Effector memory CD8-positive, alpha-beta T cell (primary cell): ENCODE results near the gene CFAP54.

Experiments used
- ATAC-seq: fragments of 150-1000 bp; cut with Tn5 transposase; replicated peaks from 2 replicates; pipeline ENCODE4 v1.10.0; 2021; ENCODE audit warnings: mild to moderate bottlenecking, moderate library complexity
- DNase-seq, 3 experiments: peaks; one replicate each; pipeline ENCODE4 v3.0.0; 2021
- H3K27ac Mint-ChIP-seq, 2 donors: one replicate each; pipeline ENCODE4 v1.8.0; 2022; ENCODE audit warnings: mild to moderate bottlenecking in 2 of 2, mixed read lengths in 2 of 2, moderate library complexity in 2 of 2
- H3K27me3 Mint-ChIP-seq, 2 donors: one replicate each; pipeline ENCODE4 v1.8.0; 2022; ENCODE audit warnings: mixed read lengths in 2 of 2
- H3K36me3 Mint-ChIP-seq: one replicate; pipeline ENCODE4 v1.8.0; 2022; ENCODE audit warnings: mild to moderate bottlenecking, moderate library complexity, mixed read lengths; ENCODE audit not compliant: insufficient read depth
- H3K4me1 Mint-ChIP-seq, 2 donors: one replicate each; pipeline ENCODE4 v1.8.0; 2022; ENCODE audit warnings: low read depth in 2 of 2, mixed read lengths in 2 of 2
- H3K4me3 Mint-ChIP-seq, 2 donors: one replicate each; pipeline ENCODE4 v1.8.0; 2022; ENCODE audit warnings: mild to moderate bottlenecking in 2 of 2, mixed read lengths in 2 of 2, moderate library complexity in 2 of 2
- H3K9me3 Mint-ChIP-seq, 2 donors: one replicate each; pipeline ENCODE4 v1.8.0; 2022; ENCODE audit warnings: mixed read lengths in 2 of 2

The CFAP54 gene

DNA sequence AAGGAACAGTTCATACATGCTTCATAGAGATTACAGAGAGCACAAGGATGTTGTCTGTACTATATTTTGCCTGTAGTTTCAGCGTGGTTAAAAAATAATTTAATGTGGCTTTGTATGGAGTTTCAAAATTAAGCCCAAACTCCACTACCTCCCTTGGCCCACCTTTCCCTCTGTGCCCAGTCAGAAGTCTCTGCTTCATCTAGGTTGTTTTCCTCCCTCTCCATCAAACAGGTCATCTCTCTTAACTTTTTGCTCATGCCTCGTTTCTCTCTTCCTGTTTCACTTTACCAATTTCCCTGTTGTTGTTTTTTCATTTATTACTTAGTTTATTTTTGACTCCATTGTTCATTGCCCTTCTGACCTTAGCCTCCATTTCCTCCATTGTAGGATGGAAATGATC lies 322.8 kb downstream of the CFAP54 start:
- no peak for ATAC-seq
- no peaks in the 10 kb centered on the region for H3K4me1 Mint-ChIP-seq
- no peaks in the 10 kb centered on the region for H3K36me3 Mint-ChIP-seq
- no peak overlapping the region for H3K27ac Mint-ChIP-seq
- DNase-seq, result no peak
- H3K4me3 Mint-ChIP-seq, result no peak overlapping the region
- H3K9me3 Mint-ChIP-seq, result no peaks in the 10 kb centered on the region
- peaks cover 0 to 5% of the 10 kb centered on the region in 2 donors for H3K27me3 Mint-ChIP-seq

DNA sequence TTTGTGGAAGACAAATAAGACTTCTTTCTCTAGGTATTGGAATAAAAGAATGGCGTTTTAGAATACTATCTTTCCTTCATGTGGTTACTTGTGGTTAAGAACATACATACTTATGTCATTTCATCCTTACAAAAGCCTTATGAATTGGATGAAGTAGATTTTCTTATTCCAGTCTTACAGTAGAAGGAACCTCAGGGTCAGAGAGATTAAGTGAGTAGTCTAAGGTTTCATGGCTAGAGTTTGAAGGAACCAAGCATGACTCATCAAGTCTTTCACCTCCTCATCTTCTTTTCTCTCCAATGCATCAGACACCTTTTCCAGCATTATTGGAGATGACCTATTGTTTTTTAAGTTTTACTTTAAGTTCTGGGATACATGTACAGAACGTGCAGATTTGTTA lies 324.8 kb downstream of the CFAP54 start:
- ATAC-seq (no peak), DNase-seq (no peak)
- H3K4me3 Mint-ChIP-seq, result no peak overlapping the region
- no peak overlapping the region for H3K27ac Mint-ChIP-seq
- no peaks in the 10 kb centered on the region for H3K9me3 Mint-ChIP-seq
- peaks cover 0 to 13% of the 10 kb centered on the region in 2 donors for H3K27me3 Mint-ChIP-seq
- H3K36me3 Mint-ChIP-seq, result no peaks in the 10 kb centered on the region
- no peaks in the 10 kb centered on the region for H3K4me1 Mint-ChIP-seq

DNA sequence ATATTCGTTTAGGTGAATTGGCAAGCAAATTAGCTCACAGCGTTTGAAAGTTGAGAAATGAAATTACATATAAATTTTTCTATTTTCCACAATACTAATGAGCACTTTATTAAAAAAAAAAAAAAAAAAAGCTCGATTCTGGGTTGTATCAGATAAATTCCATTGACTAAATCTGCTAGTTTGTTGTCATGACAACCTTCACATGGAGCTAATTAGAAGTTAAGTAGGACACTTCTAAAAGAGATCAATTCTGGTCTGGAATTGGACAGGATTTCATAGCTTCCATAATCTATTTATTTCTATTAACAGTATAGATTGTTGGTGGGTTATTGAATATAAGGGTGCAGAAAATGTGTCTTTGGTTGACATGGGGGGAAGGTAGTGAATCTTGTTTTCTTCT lies 332.2 kb downstream of the CFAP54 start:
- H3K36me3 Mint-ChIP-seq, result no peaks in the 10 kb centered on the region
- no peaks in the 10 kb centered on the region for H3K9me3 Mint-ChIP-seq
- no peak overlapping the region for H3K27ac Mint-ChIP-seq
- peaks cover 0 to 31% of the 10 kb centered on the region in 2 donors for H3K27me3 Mint-ChIP-seq
- H3K4me3 Mint-ChIP-seq, result no peak overlapping the region
- DNase-seq (no peak), ATAC-seq (no peak)
- H3K4me1 Mint-ChIP-seq, result no peaks in the 10 kb centered on the region

DNA sequence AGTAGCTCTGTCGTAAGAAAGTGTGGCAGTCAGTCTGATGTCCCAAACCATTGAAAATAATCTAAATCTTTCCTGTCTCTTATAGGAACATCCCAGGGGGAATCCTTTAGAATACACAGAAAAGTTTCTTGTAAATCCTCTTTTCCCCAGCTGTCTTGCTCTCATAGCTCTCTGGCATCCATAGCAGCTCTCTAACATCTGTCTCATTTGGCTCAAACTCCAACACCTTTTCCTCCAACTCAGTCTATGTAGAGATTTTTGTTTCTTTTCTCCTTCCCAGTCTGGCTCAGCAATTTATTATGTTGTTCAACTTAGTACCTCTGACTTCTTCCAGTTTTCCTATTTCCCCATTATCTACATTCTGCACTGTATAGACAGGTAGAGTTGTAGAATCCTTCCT lies 333.3 kb downstream of the CFAP54 start:
- no peak overlapping the region for H3K4me3 Mint-ChIP-seq

DNA sequence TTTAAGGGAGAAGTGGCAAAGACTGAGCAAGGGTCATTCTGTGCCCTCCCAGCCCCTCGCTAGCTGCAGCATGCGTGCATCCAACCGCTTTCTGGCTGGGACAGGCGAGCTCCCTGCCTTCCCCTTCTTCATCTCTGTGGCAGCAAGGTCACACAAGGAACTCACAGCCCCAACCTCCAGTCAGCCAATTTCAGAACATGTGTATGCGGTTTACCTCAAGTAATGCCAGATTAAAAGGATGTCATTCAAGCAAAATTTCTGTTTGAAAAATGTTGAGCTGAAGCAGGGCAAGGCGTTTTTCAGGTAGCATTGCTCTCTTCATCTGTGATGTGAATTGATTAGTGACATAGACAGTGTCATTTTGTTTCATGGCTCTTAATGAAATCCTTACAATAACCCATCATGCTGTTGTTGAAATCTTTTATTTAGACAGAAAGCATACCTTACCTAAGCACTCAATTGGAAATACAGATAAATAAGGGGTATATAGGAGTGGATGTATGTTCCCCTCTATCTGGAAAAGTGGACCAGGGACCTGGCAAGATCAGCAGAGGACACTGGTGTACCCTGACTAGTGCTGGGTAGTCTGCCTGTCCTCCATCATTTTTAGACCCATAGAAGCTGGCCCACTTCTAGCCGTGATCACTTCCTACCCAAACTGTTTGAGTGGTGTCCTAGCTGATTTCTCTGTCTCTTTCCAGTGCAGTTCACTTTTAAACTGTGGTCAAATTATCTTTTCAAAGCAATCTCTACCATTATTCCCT lies 334.9 kb downstream of the CFAP54 start:
- H3K4me3 Mint-ChIP-seq, result no peak overlapping the region
- ATAC-seq (no peak), DNase-seq (no peak)
- no peaks in the 10 kb centered on the region for H3K36me3 Mint-ChIP-seq
- no peaks in the 10 kb centered on the region for H3K4me1 Mint-ChIP-seq
- H3K27me3 Mint-ChIP-seq, result peaks cover 0 to 19% of the 10 kb centered on the region in 2 donors
- H3K9me3 Mint-ChIP-seq, result no peaks in the 10 kb centered on the region
- H3K27ac Mint-ChIP-seq, result no peak overlapping the region

More for the DNA sequence above, 333.3 kb downstream of the CFAP54 start:
- no peaks in the 10 kb centered on the region for H3K36me3 Mint-ChIP-seq
- ATAC-seq (no peak), DNase-seq (no peak)
- H3K4me1 Mint-ChIP-seq, result no peaks in the 10 kb centered on the region
- no peaks in the 10 kb centered on the region for H3K9me3 Mint-ChIP-seq
- H3K27me3 Mint-ChIP-seq, result peaks cover 0 to 24% of the 10 kb centered on the region in 2 donors
- no peak overlapping the region for H3K27ac Mint-ChIP-seq

DNA sequence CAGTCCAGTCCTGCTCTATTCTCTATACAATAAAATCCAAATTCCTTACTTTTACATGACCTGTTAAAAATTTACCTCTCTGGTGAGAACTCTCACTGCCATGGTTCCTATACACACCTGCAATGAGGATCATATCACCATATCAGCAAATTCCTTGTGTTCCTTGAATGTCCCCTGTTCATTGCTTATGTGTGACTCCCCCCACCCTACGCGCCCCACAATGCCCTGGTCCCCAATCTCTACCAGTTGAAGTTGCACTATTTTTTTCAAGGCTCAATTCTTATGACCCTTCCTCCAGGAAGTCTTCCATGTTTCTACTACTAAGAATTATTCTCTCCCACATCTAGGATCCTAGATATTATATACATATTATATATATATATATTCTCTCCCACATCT lies 335.5 kb downstream of the CFAP54 start:
- peaks cover 0 to 13% of the 10 kb centered on the region in 2 donors for H3K27me3 Mint-ChIP-seq
- no peaks in the 10 kb centered on the region for H3K4me1 Mint-ChIP-seq
- H3K36me3 Mint-ChIP-seq, result no peaks in the 10 kb centered on the region
- no peaks in the 10 kb centered on the region for H3K9me3 Mint-ChIP-seq
- DNase-seq (no peak), ATAC-seq (no peak)
- H3K4me3 Mint-ChIP-seq, result no peak overlapping the region
- no peak overlapping the region for H3K27ac Mint-ChIP-seq

DNA sequence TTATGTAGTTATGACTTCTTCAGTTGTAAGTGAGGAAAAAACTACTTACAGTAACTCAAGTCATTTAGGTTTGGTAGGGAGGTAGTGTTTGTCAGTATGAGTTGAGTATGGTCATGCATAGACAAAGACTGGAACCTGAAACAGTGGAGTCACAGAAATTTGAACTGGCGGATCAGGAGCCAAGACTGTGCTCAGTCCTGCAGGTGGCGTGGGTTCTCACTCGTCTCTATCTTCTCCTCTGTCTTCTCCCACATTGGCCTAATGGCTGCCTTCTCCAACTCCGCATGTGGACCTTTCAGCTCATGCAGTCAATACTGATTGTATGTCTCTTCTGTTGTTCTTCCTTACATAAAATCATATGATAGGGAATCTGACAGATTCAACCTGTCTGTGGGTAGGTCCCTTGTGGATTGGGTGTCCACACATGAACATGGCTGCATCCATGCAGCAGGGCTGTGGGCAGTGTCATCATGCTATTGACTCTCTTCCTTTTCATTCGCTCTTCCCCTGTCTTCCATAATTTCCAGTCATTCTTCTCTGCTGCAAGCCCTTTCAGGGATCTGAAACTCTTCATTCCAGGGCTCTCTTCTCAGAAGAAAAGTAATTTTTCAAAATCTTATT lies 338.9 kb downstream of the CFAP54 start:
- H3K4me3 Mint-ChIP-seq, result no peak overlapping the region
- H3K27me3 Mint-ChIP-seq, result no peaks in the 10 kb centered on the region
- ATAC-seq (no peak), DNase-seq (no peak)
- no peaks in the 10 kb centered on the region for H3K4me1 Mint-ChIP-seq
- H3K9me3 Mint-ChIP-seq, result no peaks in the 10 kb centered on the region
- no peak overlapping the region for H3K27ac Mint-ChIP-seq
- H3K36me3 Mint-ChIP-seq, result no peaks in the 10 kb centered on the region

DNA sequence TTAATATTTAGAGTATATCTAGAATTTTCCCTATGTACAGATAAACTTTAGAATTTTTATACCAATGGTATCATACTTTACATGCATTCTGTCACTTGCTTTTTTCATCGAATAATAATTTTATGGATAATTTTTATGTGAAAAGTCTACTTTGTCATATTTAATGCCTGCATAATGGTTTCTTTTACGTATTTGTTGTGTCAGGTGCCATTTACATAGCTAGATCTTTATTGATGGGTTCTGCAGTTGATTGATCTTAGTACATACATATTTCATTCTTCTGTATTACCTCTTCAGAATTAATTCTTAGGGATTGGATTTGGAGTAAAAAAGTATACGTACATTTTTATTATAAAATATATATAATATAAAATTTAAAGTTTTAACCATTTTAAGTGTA lies 340.0 kb downstream of the CFAP54 start:
- Mint-ChIP-seq H3K27me3 (peaks cover 5% of the 10 kb centered on the region in 2 donors), H3K36me3 (no peaks in the 10 kb centered on the region), H3K4me3 (no peak overlapping the region), H3K4me1 (no peaks in the 10 kb centered on the region), H3K27ac (no peak overlapping the region), H3K9me3 (no peaks in the 10 kb centered on the region)
- DNase-seq, result no peak
- ATAC-seq, result no peak

DNA sequence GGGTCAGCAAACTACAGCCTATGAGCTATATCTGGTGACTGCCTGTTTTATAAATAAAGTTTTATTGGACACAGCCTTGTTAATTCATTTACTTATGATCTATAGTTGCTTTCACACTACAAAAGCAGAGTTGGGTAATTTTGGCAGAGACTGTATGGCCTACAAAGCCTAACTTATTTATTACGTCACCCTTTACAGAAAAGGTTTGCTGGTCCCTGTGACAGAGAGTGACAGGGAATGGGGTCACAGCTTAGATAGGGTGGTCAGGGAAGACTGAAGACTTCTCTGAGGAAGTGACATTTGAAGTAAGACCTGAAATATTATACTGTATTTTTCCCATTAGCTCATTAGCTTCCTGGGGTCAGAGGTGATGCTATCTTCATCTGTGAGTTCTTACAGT lies 342.0 kb downstream of the CFAP54 start:
- Mint-ChIP-seq H3K36me3 (no peaks in the 10 kb centered on the region), H3K4me1 (no peaks in the 10 kb centered on the region), H3K4me3 (no peak overlapping the region), H3K9me3 (no peaks in the 10 kb centered on the region), H3K27ac (no peak overlapping the region), H3K27me3 (peaks cover 14 to 17% of the 10 kb centered on the region in 2 donors)
- no peak for DNase-seq
- no peak for ATAC-seq

DNA sequence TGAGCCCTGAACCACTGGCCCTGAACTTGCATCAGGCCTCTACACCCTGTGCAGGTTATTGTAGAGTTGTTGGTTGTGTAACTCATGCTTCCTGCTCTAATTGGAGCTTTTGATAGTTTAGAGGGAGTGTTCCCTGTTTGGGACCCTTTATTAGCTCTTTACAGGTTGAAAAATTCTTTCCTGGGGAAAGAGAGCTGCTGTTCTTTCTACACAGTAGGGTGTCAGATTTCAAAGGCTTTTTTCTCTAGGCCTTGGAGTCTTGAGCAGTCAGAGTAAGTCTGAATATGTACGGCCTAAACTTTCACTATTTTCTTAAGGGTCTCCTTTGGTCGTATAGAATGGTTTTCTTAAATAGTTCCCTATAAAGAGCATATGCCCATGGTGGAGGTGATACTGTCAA lies 356.9 kb downstream of the CFAP54 start:
- H3K27me3 Mint-ChIP-seq, result peaks cover 25 to 55% of the 10 kb centered on the region in 2 donors
- H3K9me3 Mint-ChIP-seq, result no peaks in the 10 kb centered on the region
- no peaks in the 10 kb centered on the region for H3K4me1 Mint-ChIP-seq
- H3K27ac Mint-ChIP-seq, result no peak overlapping the region
- no peak for DNase-seq
- H3K4me3 Mint-ChIP-seq, result no peak overlapping the region
- no peaks in the 10 kb centered on the region for H3K36me3 Mint-ChIP-seq
- no peak for ATAC-seq

DNA sequence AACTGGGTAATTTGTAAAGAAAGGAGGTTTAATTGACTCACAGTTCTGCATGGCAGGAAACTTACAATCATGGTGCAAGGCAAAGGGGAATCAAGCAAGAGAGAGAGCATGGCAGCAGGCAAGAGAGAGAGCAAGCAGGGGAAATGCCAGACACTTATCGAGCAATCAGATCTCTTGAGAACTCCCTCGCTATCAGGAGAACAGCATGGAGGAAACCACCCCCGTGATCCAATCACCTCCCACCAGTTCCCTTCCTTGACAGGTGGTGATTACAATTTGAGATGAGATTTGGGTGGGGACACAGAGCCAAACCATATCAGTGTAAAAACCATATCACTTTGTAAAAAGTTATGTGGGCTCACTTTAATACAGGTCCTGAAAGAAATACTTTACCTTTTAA lies 361.3 kb downstream of the CFAP54 start:
- DNase-seq (no peak), ATAC-seq (no peak)
- H3K4me1 Mint-ChIP-seq, result no peaks in the 10 kb centered on the region
- H3K4me3 Mint-ChIP-seq, result no peak overlapping the region
- peaks cover 26 to 39% of the 10 kb centered on the region in 2 donors for H3K27me3 Mint-ChIP-seq
- no peaks in the 10 kb centered on the region for H3K9me3 Mint-ChIP-seq
- H3K36me3 Mint-ChIP-seq, result no peaks in the 10 kb centered on the region
- H3K27ac Mint-ChIP-seq, result no peak overlapping the region

DNA sequence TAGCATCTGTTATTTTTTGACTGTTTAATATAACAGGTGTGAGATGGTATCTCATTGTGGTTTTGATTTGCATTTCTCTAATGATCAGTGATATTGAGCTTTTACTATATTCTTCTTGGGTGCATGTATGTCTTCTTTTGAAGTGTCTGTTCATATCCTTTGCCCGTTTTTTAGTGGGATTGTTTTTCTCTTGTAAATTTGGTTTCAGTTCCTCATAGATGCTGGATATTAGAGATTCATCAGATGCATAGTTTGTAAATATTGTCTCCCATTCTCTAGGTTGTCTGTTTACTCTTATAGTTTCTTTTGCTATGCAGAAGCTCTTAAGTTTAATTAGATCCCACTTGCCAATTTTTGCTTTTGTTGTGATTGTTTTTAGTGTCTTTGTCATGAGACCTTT lies 368.8 kb downstream of the CFAP54 start:
- H3K9me3 Mint-ChIP-seq, result peaks cover 2 to 9% of the 10 kb centered on the region in 2 donors
- no peak overlapping the region for H3K4me3 Mint-ChIP-seq
- H3K36me3 Mint-ChIP-seq, result no peaks in the 10 kb centered on the region
- no peak for DNase-seq
- no peak for ATAC-seq
- H3K27ac Mint-ChIP-seq, result no peak overlapping the region
- peaks cover 30 to 51% of the 10 kb centered on the region in 2 donors for H3K27me3 Mint-ChIP-seq
- H3K4me1 Mint-ChIP-seq, result no peaks in the 10 kb centered on the region

DNA sequence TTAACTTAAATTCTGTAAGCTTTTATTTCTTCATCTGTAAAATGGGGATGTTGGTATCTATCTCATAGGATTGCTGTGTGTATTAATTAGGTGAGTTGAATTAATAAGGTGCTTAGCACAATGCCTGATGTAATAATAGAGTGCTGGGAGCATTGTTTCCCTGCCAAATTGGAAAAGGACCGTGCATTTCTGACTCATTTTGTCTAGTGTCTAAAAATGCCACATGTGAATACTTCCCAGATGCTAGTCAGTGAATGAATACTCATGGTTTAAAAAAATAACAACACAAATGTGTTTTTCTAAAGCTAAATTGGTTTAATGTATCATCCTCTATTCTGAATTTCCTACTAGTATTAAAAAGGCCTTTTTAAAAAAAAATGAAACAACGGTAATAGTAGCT lies 372.3 kb downstream of the CFAP54 start:
- Mint-ChIP-seq H3K36me3 (no peaks in the 10 kb centered on the region), H3K9me3 (peaks cover 2 to 9% of the 10 kb centered on the region in 2 donors), H3K27ac (no peak overlapping the region), H3K4me3 (no peak overlapping the region), H3K27me3 (peaks cover 45 to 65% of the 10 kb centered on the region in 2 donors), H3K4me1 (no peaks in the 10 kb centered on the region)
- no peak for DNase-seq
- no peak for ATAC-seq

DNA sequence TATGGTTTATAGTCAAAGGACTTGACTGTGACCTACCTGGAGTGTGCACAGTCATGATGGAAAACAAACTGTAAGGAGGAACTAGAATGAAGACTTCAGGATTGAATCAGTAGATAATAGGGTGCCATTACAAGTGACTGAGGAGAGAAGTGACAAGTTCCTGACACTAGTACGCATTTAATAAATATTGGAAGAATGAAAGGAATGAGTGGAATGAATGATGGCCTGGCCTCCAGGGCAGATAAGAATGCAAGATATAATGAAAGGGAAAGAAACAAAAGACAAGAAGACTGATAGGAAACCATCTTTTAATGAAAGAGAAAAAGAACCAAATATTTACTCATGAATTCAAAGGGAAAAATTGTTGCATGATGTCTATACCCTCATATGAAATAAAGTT lies 372.9 kb downstream of the CFAP54 start:
- H3K4me3 Mint-ChIP-seq, result no peak overlapping the region
- no peak overlapping the region for H3K27ac Mint-ChIP-seq
- ATAC-seq (no peak), DNase-seq (no peak)
- H3K27me3 Mint-ChIP-seq, result peaks cover 46 to 64% of the 10 kb centered on the region in 2 donors
- no peaks in the 10 kb centered on the region for H3K4me1 Mint-ChIP-seq
- H3K9me3 Mint-ChIP-seq, result peaks cover 2 to 6% of the 10 kb centered on the region in 2 donors
- H3K36me3 Mint-ChIP-seq, result no peaks in the 10 kb centered on the region
